ENCODE results near the gene PEX11A. TPM values are rescaled to one million over a fixed set of nuclear protein-coding genes. Genes with fewer than 3 reads are reported as not detected.
A peak's percentile ranks its signal among the peaks of the same experiment; 100 is the strongest.

Gene PEX11A
- total RNA-seq, 2 experiments from 2014 or later = 1.4 to 1.8 TPM

DNA sequence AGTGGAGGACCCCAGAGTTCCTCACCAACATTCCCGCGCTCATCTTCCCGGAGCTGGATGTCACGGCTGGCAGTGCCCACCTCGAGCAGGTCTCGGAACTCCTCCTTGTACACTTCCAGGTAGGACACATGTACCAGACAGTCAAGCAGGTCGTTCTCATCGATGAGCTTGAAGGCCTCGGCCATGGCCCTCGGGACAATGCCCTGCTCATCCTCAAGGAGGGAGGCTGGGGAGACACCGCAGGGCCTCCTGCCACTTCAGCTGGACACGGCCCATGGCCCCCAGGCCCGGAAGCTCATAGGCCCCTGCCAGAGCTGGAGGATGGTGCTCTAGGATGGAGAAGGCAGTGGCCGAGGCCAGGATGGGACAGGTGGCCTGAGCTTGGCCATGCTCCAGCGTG is 40.8 kb downstream of the PEX11A start:
- ATAC-seq = no peak
- H3K27me3 Mint-ChIP-seq (ENCODE audit: low read depth) = peaks cover 17% of the 10 kb centered on the region
- POLR2A ChIA-PET = interaction anchor here (0.8 kb wide), 1 partner anchor 124 kb away, joined by 5 read pairs; no protein-coding TSS in a partner anchor
- no peak for DNase-seq
- CTCF ChIA-PET = no interaction called here
- H3K27ac Mint-ChIP-seq = no peak overlapping the region
- no peaks in the 10 kb centered on the region for H3K9me3 Mint-ChIP-seq (ENCODE audit: insufficient read depth)
- H3K4me3 Mint-ChIP-seq = no peak overlapping the region
- H3K4me1 Mint-ChIP-seq (ENCODE audit: low read depth) = peaks cover 8% of the 10 kb centered on the region
- H3K36me3 Mint-ChIP-seq (ENCODE audit: low read depth) = no peaks in the 10 kb centered on the region

DNA sequence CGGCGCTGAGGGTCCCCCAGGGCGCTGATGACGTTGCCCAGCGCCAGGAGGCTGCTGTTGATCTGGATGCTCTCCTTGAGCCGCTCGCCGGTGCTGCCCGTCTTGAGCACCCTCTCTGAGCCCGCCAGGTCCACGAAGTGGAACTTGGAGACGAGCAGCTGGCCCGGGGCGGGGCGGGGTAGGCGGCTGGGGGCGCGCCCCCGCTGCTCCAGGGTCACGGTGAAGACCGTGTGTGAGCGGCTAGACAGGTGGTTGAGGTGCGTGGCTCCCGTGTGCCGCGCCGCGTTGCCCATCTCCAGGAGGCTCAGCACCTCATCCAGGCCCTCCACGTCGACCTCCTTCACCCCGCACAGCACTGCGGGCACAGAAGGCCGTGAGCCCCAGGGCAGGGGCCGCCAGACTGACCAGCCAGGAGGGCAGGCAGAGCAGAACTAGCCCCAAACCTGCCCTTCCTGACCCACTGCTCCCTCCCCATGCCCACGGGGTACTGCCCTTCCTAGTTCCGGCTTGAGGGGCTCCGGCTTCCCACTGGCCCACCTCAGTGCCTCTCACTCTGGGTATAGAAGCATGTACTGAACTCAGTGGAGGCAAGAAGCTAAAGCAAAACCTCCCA is 41.4 kb downstream of the PEX11A start:
- DNase-seq (no peak), ATAC-seq (no peak)
- no peak overlapping the region for H3K27ac Mint-ChIP-seq

GRCh38 chr15:89648106-89649012 is 42.2 kb downstream of the PEX11A start:
- Mint-ChIP-seq H3K4me1 (ENCODE audit: low read depth) (peaks cover 2% of the 10 kb centered on the region), H3K36me3 (ENCODE audit: low read depth) (no peaks in the 10 kb centered on the region), H3K4me3 (no peak overlapping the region), H3K9me3 (ENCODE audit: insufficient read depth) (no peaks in the 10 kb centered on the region), H3K27me3 (ENCODE audit: low read depth) (peaks cover 7% of the 10 kb centered on the region), H3K27ac (no peak overlapping the region)
- ATAC-seq (no peak), DNase-seq (no peak)
- CTCF ChIA-PET = interaction anchor here (0.7 to 0.8 kb wide), 2 partner anchors 30 to 74 kb away, joined by 3 read pairs; no protein-coding TSS in a partner anchor
- POLR2A ChIA-PET = no interaction called here

More for the DNA sequence above, 41.4 kb downstream of the PEX11A start:
- CTCF ChIA-PET = no interaction called here
- Mint-ChIP-seq H3K4me1 (ENCODE audit: low read depth) (peaks cover 2% of the 10 kb centered on the region), H3K27me3 (ENCODE audit: low read depth) (peaks cover 11% of the 10 kb centered on the region), H3K9me3 (ENCODE audit: insufficient read depth) (no peaks in the 10 kb centered on the region), H3K36me3 (ENCODE audit: low read depth) (no peaks in the 10 kb centered on the region), H3K4me3 (no peak overlapping the region)
- POLR2A ChIA-PET = no interaction called here

DNA sequence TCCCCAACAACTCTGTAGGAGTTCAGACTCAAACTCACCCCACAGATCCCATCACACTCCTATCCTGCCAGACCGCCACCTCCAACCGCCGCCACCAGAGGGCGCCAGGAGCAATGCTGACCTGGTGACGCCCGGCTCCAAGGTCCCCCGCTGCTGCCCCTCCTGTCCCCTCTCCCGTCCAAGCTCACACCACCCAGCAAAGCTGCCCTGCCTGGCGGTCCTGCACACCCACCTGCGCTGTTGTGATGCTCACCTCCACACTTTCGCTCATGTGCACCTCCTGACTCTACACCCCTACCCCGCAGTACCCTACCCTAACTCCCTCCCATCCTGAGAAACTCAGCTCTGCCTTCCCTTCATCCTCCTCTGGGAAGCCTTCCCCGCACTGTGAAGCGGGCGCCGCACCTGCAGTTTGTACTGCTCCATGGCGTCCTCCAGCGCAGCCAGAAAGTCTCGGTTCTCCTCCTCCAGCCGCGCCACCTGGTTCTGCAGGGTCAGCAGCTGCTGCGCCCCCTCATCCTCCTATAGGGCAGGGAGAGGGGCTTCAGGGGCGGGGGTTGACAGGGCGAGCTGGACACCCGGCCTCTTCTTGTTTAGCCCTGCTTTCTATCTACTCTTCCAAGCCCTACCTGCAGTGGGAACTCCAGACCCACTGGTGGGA is 43.2 kb downstream of the PEX11A start:
- peaks cover 4% of the 10 kb centered on the region for H3K4me1 Mint-ChIP-seq (ENCODE audit: low read depth)
- DNase-seq (peak; percentile 74), ATAC-seq (peak; percentile 72)
- POLR2A ChIA-PET = no interaction called here
- no peak overlapping the region for H3K4me3 Mint-ChIP-seq
- no peaks in the 10 kb centered on the region for H3K36me3 Mint-ChIP-seq (ENCODE audit: low read depth)
- CTCF ChIA-PET = interaction anchor here (0.7 to 1.9 kb wide), 3 partner anchors 17 to 73 kb away, joined by 3 to 10 read pairs (median 3); no protein-coding TSS in a partner anchor
- peaks cover 3% of the 10 kb centered on the region for H3K27me3 Mint-ChIP-seq (ENCODE audit: low read depth)
- H3K27ac Mint-ChIP-seq = no peak overlapping the region
- H3K9me3 Mint-ChIP-seq (ENCODE audit: insufficient read depth) = no peaks in the 10 kb centered on the region

- DNase-seq (no peak), ATAC-seq (no peak)
- Mint-ChIP-seq H3K36me3 (ENCODE audit: low read depth) (no peaks in the 10 kb centered on the region), H3K27me3 (ENCODE audit: low read depth) (no peaks in the 10 kb centered on the region), H3K4me1 (ENCODE audit: low read depth) (peaks cover 4% of the 10 kb centered on the region), H3K27ac (no peak overlapping the region), H3K9me3 (ENCODE audit: insufficient read depth) (no peaks in the 10 kb centered on the region), H3K4me3 (no peak overlapping the region)
- POLR2A ChIA-PET = no interaction called here
- CTCF ChIA-PET = interaction anchor here (0.8 to 1.9 kb wide), 5 partner anchors 10 to 94 kb away, joined by 3 to 10 read pairs (median 5); no protein-coding TSS in a partner anchor
These were observed 44.0 kb downstream of the PEX11A start for GRCh38 chr15:89646416-89647141.

DNA sequence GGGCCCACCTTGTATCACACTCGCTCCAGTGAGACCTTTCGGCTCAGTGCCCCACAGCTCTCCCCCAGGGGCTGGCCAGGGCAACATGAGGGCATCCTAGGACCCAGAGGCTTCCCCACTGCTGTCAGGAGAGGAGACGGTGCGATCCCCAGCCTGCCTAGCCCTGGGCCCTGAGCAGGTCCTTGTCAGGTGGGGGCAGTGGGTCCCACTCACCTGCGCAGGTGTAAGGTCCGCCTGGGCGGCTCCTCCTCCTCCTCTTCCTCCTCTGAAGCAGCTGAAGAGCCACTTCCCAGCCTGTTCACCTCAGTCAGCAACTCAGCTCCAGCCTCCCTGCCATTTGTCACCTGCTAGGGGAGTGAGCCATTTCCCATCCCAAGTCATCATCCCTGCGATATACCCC is 44.9 kb downstream of the PEX11A start:
- no peak overlapping the region for H3K4me3 Mint-ChIP-seq
- no peaks in the 10 kb centered on the region for H3K36me3 Mint-ChIP-seq (ENCODE audit: low read depth)
- no peak for DNase-seq
- no peak overlapping the region for H3K27ac Mint-ChIP-seq
- no peaks in the 10 kb centered on the region for H3K27me3 Mint-ChIP-seq (ENCODE audit: low read depth)
- ChIA-PET POLR2A (no interaction called here), CTCF (interaction anchor here (0.8 to 1.6 kb wide), 3 partner anchors 11 to 17 kb away, joined by 3 to 6 read pairs (median 5); no protein-coding TSS in a partner anchor)
- ATAC-seq = no peak
- H3K9me3 Mint-ChIP-seq (ENCODE audit: insufficient read depth) = no peaks in the 10 kb centered on the region
- peaks cover 4% of the 10 kb centered on the region for H3K4me1 Mint-ChIP-seq (ENCODE audit: low read depth)

GRCh38 chr15:89642106-89642505 is 48.4 kb downstream of the PEX11A start:
- Mint-ChIP-seq H3K27ac (no peak overlapping the region), H3K27me3 (ENCODE audit: low read depth) (no peaks in the 10 kb centered on the region), H3K36me3 (ENCODE audit: low read depth) (no peaks in the 10 kb centered on the region), H3K4me3 (no peak overlapping the region), H3K9me3 (ENCODE audit: insufficient read depth) (no peaks in the 10 kb centered on the region), H3K4me1 (ENCODE audit: low read depth) (peaks cover 2% of the 10 kb centered on the region)
- no peak for ATAC-seq
- POLR2A ChIA-PET = no interaction called here
- CTCF ChIA-PET = no interaction called here
- DNase-seq = no peak

GRCh38 chr15:89641053-89641452 is 49.5 kb downstream of the PEX11A start:
- ChIA-PET POLR2A (no interaction called here), CTCF (no interaction called here)
- no peak for DNase-seq
- Mint-ChIP-seq H3K4me3 (no peak overlapping the region), H3K27ac (no peak overlapping the region), H3K4me1 (ENCODE audit: low read depth) (peaks cover 2% of the 10 kb centered on the region), H3K36me3 (ENCODE audit: low read depth) (no peaks in the 10 kb centered on the region), H3K27me3 (ENCODE audit: low read depth) (no peaks in the 10 kb centered on the region), H3K9me3 (ENCODE audit: insufficient read depth) (no peaks in the 10 kb centered on the region)
- no peak for ATAC-seq

GRCh38 chr15:89640245-89640644 is 50.3 kb downstream of the PEX11A start:
- Mint-ChIP-seq H3K4me3 (no peak overlapping the region), H3K4me1 (ENCODE audit: low read depth) (peaks cover 2% of the 10 kb centered on the region), H3K36me3 (ENCODE audit: low read depth) (no peaks in the 10 kb centered on the region), H3K9me3 (ENCODE audit: insufficient read depth) (no peaks in the 10 kb centered on the region), H3K27ac (no peak overlapping the region), H3K27me3 (ENCODE audit: low read depth) (no peaks in the 10 kb centered on the region)
- CTCF ChIA-PET = no interaction called here
- DNase-seq (no peak), ATAC-seq (no peak)
- POLR2A ChIA-PET = no interaction called here

DNA sequence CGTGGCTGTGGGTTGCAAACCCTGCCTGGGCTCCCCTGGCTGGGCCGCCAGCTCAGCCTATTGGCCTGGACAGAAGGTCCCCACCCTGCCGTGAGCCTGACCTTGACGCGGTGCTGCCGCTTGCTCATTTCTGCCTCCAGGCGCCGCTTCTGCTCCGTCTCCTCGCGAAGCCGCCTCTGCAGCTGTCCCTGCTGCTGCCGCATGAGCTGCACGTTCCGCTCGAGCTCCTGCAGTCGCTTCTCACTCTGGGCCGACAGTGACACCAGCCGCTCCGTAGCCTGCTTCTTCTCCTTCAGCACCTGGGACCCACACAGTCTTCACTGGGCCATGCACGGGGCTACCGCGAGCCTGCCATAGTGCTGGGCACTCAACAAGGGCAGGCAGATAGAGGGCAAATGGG is 57.0 kb downstream of the PEX11A start:
- ChIA-PET CTCF (no interaction called here), POLR2A (no interaction called here)
- H3K27ac Mint-ChIP-seq = no peak overlapping the region
- DNase-seq (no peak), ATAC-seq (no peak)
- peaks cover 40% of the 10 kb centered on the region for H3K36me3 Mint-ChIP-seq (ENCODE audit: low read depth)
- H3K4me1 Mint-ChIP-seq (ENCODE audit: low read depth) = no peaks in the 10 kb centered on the region
- no peak overlapping the region for H3K4me3 Mint-ChIP-seq
- no peaks in the 10 kb centered on the region for H3K27me3 Mint-ChIP-seq (ENCODE audit: low read depth)
- H3K9me3 Mint-ChIP-seq (ENCODE audit: insufficient read depth) = no peaks in the 10 kb centered on the region

DNA sequence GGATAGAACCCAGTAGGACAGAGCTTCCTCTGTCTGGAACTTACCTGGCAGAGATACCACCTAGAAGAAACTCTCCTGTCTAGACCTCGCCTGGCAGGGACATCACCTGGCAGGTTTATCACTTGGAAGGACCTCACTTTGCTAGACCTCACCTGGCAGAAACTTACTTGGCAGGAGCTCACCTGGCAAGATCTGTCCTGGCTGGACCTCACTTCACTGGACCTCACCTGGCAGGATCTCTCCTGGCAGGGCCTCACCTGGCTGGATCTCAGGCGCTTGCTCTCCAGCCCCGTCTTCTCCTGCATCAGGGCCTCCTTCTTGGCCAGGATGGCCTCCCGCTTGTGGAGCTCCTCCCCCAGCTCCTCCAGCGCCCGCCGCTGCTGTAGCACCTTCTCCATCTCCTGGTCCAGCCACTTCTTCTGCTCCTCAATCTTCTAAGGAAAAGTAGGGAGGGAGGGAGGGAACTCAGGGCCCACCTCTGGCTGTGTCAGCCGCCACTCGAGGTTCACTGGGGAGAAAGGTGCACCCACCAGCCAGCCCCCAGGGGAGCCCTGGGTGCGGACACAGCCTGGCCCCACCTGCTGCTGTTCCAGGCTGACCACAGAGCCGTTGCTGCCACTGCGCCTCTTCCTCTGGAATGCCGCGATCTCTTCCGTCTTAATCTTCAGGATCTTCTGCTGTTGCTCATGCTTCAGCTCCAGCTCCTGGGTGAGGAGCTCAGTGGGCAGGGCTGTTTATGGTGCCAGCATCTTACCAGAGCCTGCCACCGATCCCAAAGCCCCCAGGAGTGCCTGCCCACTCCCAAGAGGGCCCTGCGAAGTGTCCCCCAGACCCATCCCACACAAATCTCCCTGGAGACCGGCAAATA is 57.8 kb downstream of the PEX11A start:
- CTCF ChIA-PET = no interaction called here
- no peak overlapping the region for H3K4me3 Mint-ChIP-seq
- H3K27me3 Mint-ChIP-seq (ENCODE audit: low read depth) = no peaks in the 10 kb centered on the region
- ATAC-seq = no peak
- DNase-seq = no peak
- H3K9me3 Mint-ChIP-seq (ENCODE audit: insufficient read depth) = no peaks in the 10 kb centered on the region
- peaks cover 44% of the 10 kb centered on the region for H3K36me3 Mint-ChIP-seq (ENCODE audit: low read depth)
- POLR2A ChIA-PET = interaction anchor here (0.5 kb wide), 1 partner anchor 39 kb away, joined by 3 read pairs; no protein-coding TSS in a partner anchor
- H3K27ac Mint-ChIP-seq = no peak overlapping the region
- no peaks in the 10 kb centered on the region for H3K4me1 Mint-ChIP-seq (ENCODE audit: low read depth)
